ENCODE results near the gene CD46.

CD46 gene

GRCh38 chr1:207798847-207799246, 47.0 kb downstream of the CD46 start:
- DNase-seq: peak; percentile 39

- DNase-seq: no peak
Measured at GRCh38 chr1:207799989-207800648, 48.3 kb downstream of the CD46 start.

- DNase-seq: no peak
Measured at GRCh38 chr1:207801819-207802218, 50.0 kb downstream of the CD46 start.

GRCh38 chr1:207803678-207804077, 51.8 kb downstream of the CD46 start:
- no peak for DNase-seq

GRCh38 chr1:207804721-207805468, 53.0 kb downstream of the CD46 start:
- no peak for DNase-seq

GRCh38 chr1:207805841-207806421, 54.1 kb downstream of the CD46 start:
- DNase-seq: no peak

- DNase-seq: peak; percentile 23
Measured at GRCh38 chr1:207806531-207807325, 54.9 kb downstream of the CD46 start.

GRCh38 chr1:207807326-207807689, 55.5 kb downstream of the CD46 start:
- DNase-seq: no peak

- no peak for DNase-seq
Measured at GRCh38 chr1:207807690-207808321, 56.0 kb downstream of the CD46 start.

GRCh38 chr1:207808322-207808705, 56.5 kb downstream of the CD46 start:
- no peak for DNase-seq

GRCh38 chr1:207808911-207809555, 57.2 kb downstream of the CD46 start:
- no peak for DNase-seq

- no peak for DNase-seq
Measured at GRCh38 chr1:207810173-207810572, 58.3 kb downstream of the CD46 start.

GRCh38 chr1:207810606-207811295, 58.9 kb downstream of the CD46 start:
- DNase-seq: no peak

GRCh38 chr1:207811319-207811718, 59.5 kb downstream of the CD46 start:
- no peak for DNase-seq

- DNase-seq: no peak
Measured at GRCh38 chr1:207811920-207812720, 60.3 kb downstream of the CD46 start.

GRCh38 chr1:207812778-207813511, 61.1 kb downstream of the CD46 start:
- DNase-seq: no peak

GRCh38 chr1:207813512-207813881, 61.6 kb downstream of the CD46 start:
- DNase-seq: no peak

GRCh38 chr1:207813946-207814345, 62.1 kb downstream of the CD46 start:
- DNase-seq: no peak

- DNase-seq: no peak
Measured at GRCh38 chr1:207814469-207814868, 62.6 kb downstream of the CD46 start.

- no peak for DNase-seq
Measured at GRCh38 chr1:207815466-207815865, 63.6 kb downstream of the CD46 start.

All from CD4-positive, alpha-beta T cell treated with Interleukin-10 for 1 hour (primary cell).